ENCODE data around the gene CFAP69. TPM values are rescaled to one million over a fixed set of nuclear protein-coding genes. Genes with fewer than 3 reads are reported as not detected.
"Not testable (repeated sequence)": the region's sequence is repeated elsewhere in the genome, so short reads cannot be mapped to it uniquely, and the experiment has no call there.

Gene CFAP69

GRCh38 chr7:90350032-90350431 is 105.1 kb downstream of the CFAP69 start:
- H3K27me3 ChIP-seq (ENCODE audit: control insufficient read depth, insufficient read depth, low read length); H3K4me3 ChIP-seq (ENCODE audit: low read length); H3K36me3 ChIP-seq (ENCODE audit: insufficient read depth, low read length); H3K4me2 ChIP-seq (ENCODE audit: low read length); H3K9ac ChIP-seq (ENCODE audit: low read depth, low read length); H3K9me3 ChIP-seq (replicated peaks; ENCODE audit: low read length): not testable (repeated sequence)
- H3K4me1 ChIP-seq (ENCODE audit: control insufficient read depth, insufficient read depth, low read length): peaks cover 12% of the 10 kb centered on the region

DNA sequence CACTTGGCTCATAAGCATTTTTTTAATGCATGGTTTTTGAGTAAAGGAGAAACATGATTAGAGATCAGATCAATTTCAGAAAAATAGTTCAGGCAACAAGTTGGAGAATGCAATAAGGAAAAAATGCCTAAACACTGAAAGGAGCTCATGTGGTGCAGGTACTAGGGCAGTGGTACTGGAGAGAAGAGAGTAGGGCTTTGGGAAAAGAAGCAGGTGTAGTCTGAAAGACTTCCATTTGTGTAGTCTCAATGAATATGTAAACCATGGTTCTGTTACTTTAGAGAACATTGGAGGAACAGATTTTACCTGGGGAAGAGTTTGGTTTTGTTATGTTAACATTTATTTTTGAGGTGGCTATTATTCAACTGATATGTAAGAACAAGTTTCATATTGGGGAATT is 107.0 kb downstream of the CFAP69 start:
- Histone ChIP-seq H3K9ac (ENCODE audit: low read depth, low read length) (no peak overlapping the region), H3K4me2 (ENCODE audit: low read length) (no peak overlapping the region), H3K4me3 (ENCODE audit: low read length) (no peak overlapping the region), H3K4me1 (ENCODE audit: control insufficient read depth, insufficient read depth, low read length) (peaks cover 6% of the 10 kb centered on the region), H3K36me3 (ENCODE audit: insufficient read depth, low read length) (peaks cover 21% of the 10 kb centered on the region), H3K9me3 (replicated peaks; ENCODE audit: low read length) (no peaks in the 10 kb centered on the region), H3K27me3 (ENCODE audit: control insufficient read depth, insufficient read depth, low read length) (no peaks in the 10 kb centered on the region)

Small RNAs within 50 kb of the gene (small RNA-seq; reads per million reads assigned to genes)
- not detected for gene RF00019
